ENCODE data around the gene NOTCH1.

Gene NOTCH1

GRCh38 chr9:136545965-136546696, at the start of gene NOTCH1:
Gene NOTCH1, minus strand, starts transcription at chr9:136546048. Its CDS starts 262 bp downstream, at chr9:136545786.
- peak within 1 kb of the TSS; percentile 83 for H3K4me3 ChIP-seq (ENCODE audit: low read depth, low read length)
- 0 out of 2 replicates have a peak, but pooled peaks have one; percentile 11 for TF ChIP-seq CTCF (IDR thresholded peaks at IDR 0.05; ENCODE audit: low read depth, low read length)
- H3K36me3 ChIP-seq, result peaks cover 27% of the 10 kb centered on the region
- peak within 1 kb of the TSS; percentile 81 for H3K27ac ChIP-seq
- peak; percentile 89 for DNase-seq
- no peaks in the 10 kb centered on the region for H3K27me3 ChIP-seq (ENCODE audit: insufficient read depth, low read depth, severe bottlenecking)
- H3K9me3 ChIP-seq (ENCODE audit: severe bottlenecking), result no peaks in the 10 kb centered on the region

GRCh38 chr9:136594492-136594891, 48.6 kb upstream of the NOTCH1 start:
- Histone ChIP-seq H3K27me3 (ENCODE audit: insufficient read depth, low read depth, severe bottlenecking) (no peaks in the 10 kb centered on the region), H3K36me3 (no peaks in the 10 kb centered on the region), H3K4me3 (ENCODE audit: low read depth, low read length) (no peak overlapping the region), H3K9me3 (ENCODE audit: severe bottlenecking) (peaks cover 4% of the 10 kb centered on the region), H3K27ac (no peak overlapping the region)
- no peak for TF ChIP-seq CTCF (IDR thresholded peaks at IDR 0.05; ENCODE audit: low read depth, low read length)
- no peak for DNase-seq

GRCh38 chr9:136593581-136593980, 47.7 kb upstream of the NOTCH1 start:
- Histone ChIP-seq H3K27me3 (ENCODE audit: insufficient read depth, low read depth, severe bottlenecking) (no peaks in the 10 kb centered on the region), H3K4me3 (ENCODE audit: low read depth, low read length) (no peak overlapping the region), H3K27ac (no peak overlapping the region), H3K9me3 (ENCODE audit: severe bottlenecking) (peaks cover 4% of the 10 kb centered on the region), H3K36me3 (no peaks in the 10 kb centered on the region)
- no peak for DNase-seq
- TF ChIP-seq CTCF (IDR thresholded peaks at IDR 0.05; ENCODE audit: low read depth, low read length), result no peak

GRCh38 chr9:136592666-136593065, 46.8 kb upstream of the NOTCH1 start:
- DNase-seq, result no peak
- Histone ChIP-seq H3K27ac (no peak overlapping the region), H3K27me3 (ENCODE audit: insufficient read depth, low read depth, severe bottlenecking) (no peaks in the 10 kb centered on the region), H3K4me3 (ENCODE audit: low read depth, low read length) (no peak overlapping the region), H3K9me3 (ENCODE audit: severe bottlenecking) (peaks cover 4% of the 10 kb centered on the region), H3K36me3 (no peaks in the 10 kb centered on the region)
- TF ChIP-seq CTCF (IDR thresholded peaks at IDR 0.05; ENCODE audit: low read depth, low read length), result no peak

- H3K27ac ChIP-seq, result no peak overlapping the region
- H3K27me3 ChIP-seq (ENCODE audit: insufficient read depth, low read depth, severe bottlenecking), result no peaks in the 10 kb centered on the region
- DNase-seq, result no peak
- peaks cover 4% of the 10 kb centered on the region for H3K9me3 ChIP-seq (ENCODE audit: severe bottlenecking)
- H3K4me3 ChIP-seq (ENCODE audit: low read depth, low read length), result no peak overlapping the region
- no peaks in the 10 kb centered on the region for H3K36me3 ChIP-seq
- no peak for TF ChIP-seq CTCF (IDR thresholded peaks at IDR 0.05; ENCODE audit: low read depth, low read length)
Observed at GRCh38 chr9:136590821-136591752, 45.2 kb upstream of the NOTCH1 start.
